Glutamatergic neuron (in vitro differentiated cells): ENCODE data around the gene SLX9. TPM values are rescaled to one million over a fixed set of nuclear protein-coding genes. Genes with fewer than 3 reads are reported as not detected.

Experiments used
- DNase-seq: peaks from one replicate; pipeline ENCODE4 v3.0.0; 2022
- H3K27ac Mint-ChIP-seq: one replicate; pipeline ENCODE4 v1.8.0; 2020; ENCODE audit warnings: mild to moderate bottlenecking, mixed read lengths, inconsistent platforms; ENCODE audit not compliant: unreplicated experiment
- H3K27me3 Mint-ChIP-seq: one replicate; pipeline ENCODE4 v1.8.0; 2020; ENCODE audit warnings: mild to moderate bottlenecking, moderate library complexity, mixed read lengths, inconsistent platforms; ENCODE audit not compliant: unreplicated experiment
- H3K36me3 Mint-ChIP-seq: one replicate; pipeline ENCODE4 v1.8.0; 2020; ENCODE audit warnings: mild to moderate bottlenecking, mixed read lengths, inconsistent platforms; ENCODE audit not compliant: unreplicated experiment
- H3K4me1 Mint-ChIP-seq: one replicate; pipeline ENCODE4 v1.8.0; 2020; ENCODE audit warnings: mild to moderate bottlenecking, low read depth, mixed read lengths, inconsistent platforms; ENCODE audit not compliant: unreplicated experiment
- H3K4me3 Mint-ChIP-seq: one replicate; pipeline ENCODE4 v1.8.0; 2020; ENCODE audit warnings: mild to moderate bottlenecking, mixed read lengths, inconsistent platforms; ENCODE audit not compliant: unreplicated experiment
- H3K9me3 Mint-ChIP-seq: one replicate; pipeline ENCODE4 v1.8.0; 2020; ENCODE audit warnings: mild to moderate bottlenecking, moderate library complexity, mixed read lengths, inconsistent platforms; ENCODE audit not compliant: unreplicated experiment
- CTCF ChIP-seq: fragments of 200-600 bp; sonication (generic); IDR thresholded peaks from one replicate; pipeline ENCODE4 v1.5.0; 2021; ENCODE audit not compliant: partially characterized antibody, unreplicated experiment
- total RNA-seq: library from RNA; stranded (reverse); fragmentation: NEBNext Ultra II Directional; extraction: Animal tissue kit (Norgen Biotek cat#: 25700); gene quantifications from one replicate; pipeline ENCODE4 v1.2.1, GENCODE V29; 2021; ENCODE audit not compliant: unreplicated experiment

SLX9 gene
- total RNA-seq, 1 donor from 2014 or later, result 30.7 TPM

DNA sequence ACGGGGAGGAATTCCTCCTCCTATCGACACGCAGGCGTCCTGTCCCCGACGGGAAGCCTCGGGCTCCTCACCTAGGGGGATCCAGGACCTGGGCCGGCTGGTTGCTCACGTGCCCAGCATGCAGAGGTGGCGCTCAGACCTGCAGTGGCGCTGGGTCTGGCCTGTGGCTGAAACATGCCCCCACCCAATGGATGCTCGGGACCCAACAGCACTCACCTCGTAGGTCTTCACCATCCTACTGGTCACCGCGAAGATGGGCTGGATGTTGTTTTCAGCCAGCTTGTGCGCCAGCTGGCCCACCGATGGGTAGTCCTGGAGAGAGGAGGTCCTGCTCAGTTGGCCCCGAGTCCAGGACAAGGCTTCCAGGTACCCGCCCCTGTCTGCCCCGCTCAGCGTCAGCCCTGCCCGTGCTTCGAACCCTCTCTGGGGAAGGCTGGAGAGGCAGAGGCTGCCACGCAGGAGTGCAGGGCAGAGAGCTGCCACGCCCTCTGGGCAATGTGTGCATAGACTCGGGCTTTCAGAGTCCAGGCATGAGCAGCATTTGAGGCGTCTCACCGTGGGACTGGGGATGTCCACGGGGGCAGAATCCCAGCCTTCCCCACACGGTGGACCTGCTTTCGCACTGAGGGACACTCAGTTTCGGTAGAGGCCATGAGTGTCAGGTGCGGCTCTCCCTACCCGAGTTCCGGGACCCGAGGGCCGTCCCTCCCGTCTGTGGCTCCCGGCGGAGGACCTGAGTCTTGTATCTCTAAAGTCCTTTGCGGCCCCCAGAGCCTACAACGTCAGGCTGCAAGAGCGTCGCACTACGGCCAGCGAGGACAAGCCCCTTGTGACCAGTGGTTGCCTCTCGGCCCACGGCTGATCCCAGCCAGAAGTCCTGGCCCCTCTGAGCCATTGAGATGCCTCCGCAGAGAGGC, 40.7 kb upstream of the SLX9 start:
- Mint-ChIP-seq H3K4me1 (peaks cover 2% of the 10 kb centered on the region), H3K27me3 (peaks cover 6% of the 10 kb centered on the region), H3K4me3 (no peak overlapping the region), H3K36me3 (no peaks in the 10 kb centered on the region), H3K9me3 (peaks cover 5% of the 10 kb centered on the region), H3K27ac (no peak overlapping the region)
- TF ChIP-seq CTCF, result no peak
- DNase-seq, result no peak

DNA sequence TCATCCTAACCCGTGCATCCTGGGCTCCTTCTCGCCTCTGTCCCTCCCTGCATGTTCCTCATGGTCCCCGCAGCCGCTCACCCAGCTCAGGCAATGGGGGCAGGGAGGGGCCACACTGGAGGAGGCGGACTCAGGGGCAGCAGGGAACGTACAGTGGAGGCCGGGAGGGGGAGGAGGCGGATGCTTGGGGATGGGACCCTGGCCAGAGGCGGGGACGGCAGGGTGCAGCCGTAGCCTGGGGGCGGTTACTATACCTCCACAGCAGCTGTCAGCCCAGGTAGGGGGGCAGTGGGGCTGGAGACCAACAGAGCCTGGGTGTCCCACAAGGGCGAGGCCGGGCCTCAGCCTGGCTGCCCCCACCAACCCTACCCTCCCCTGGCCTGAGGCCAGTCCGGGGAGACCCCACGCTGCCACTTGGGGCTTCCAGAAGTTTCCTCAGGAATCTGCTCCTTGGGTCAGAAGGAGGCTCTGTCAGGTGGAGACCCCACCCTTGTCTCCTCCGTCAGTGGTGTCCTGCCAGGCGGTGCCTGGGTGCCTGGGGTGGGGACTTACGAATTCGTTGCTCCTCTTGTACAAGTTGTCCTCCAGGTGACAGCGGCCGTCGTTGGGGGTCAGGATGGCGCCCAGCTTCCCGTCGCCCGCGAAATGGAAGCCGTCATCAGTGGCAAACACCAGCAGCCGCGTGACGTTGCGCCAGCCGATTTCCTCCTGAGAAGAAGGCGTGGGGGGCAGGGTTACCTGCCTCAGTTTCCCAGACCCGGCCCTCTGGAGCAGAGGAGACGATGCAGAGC, 39.9 kb upstream of the SLX9 start:
- Mint-ChIP-seq H3K36me3 (no peaks in the 10 kb centered on the region), H3K9me3 (peaks cover 5% of the 10 kb centered on the region), H3K27me3 (peaks cover 12% of the 10 kb centered on the region), H3K4me1 (peaks cover 7% of the 10 kb centered on the region), H3K27ac (no peak overlapping the region), H3K4me3 (no peak overlapping the region)
- no peak for TF ChIP-seq CTCF
- DNase-seq, result no peak

DNA sequence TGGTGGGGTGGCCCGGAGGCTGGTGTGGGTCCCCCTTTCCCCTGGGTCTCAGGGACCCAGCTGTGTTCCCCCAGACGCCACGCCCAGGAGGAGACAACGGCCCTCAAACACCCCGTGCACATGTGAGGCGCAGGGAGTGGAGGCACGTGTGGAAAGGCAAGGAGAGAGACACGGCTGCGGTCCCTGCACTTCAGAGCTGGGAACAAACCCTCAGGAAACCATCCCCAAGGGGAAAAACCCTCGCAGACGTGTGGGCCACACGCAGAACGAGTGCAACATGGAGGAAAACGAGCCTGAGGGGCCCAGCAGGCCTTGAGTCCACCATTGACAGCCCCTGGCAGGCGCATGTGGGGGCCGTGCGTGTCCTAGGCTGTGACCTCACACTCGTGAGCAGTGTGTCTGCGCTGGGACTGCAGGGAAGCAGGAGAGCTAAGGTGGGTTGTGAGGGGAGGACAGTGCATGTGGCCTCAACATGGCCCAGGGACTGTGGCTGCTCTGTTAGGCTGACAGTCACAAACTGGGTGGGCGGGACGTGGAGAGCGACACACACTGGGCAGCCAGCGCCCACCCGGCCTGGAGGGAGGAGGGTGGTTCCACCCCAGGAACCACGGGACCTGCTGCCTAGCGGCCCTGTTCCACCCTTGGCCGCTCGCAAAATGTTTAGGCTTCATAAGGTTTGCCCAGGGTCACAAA, 39.1 kb upstream of the SLX9 start:
- Mint-ChIP-seq H3K4me3 (no peak overlapping the region), H3K36me3 (no peaks in the 10 kb centered on the region), H3K27me3 (peaks cover 12% of the 10 kb centered on the region)

GRCh38 chr21:44901391-44902074, 38.3 kb upstream of the SLX9 start:
- Mint-ChIP-seq H3K36me3 (no peaks in the 10 kb centered on the region), H3K27ac (no peak overlapping the region), H3K27me3 (peaks cover 12% of the 10 kb centered on the region), H3K9me3 (peaks cover 5% of the 10 kb centered on the region), H3K4me3 (no peak overlapping the region), H3K4me1 (peaks cover 7% of the 10 kb centered on the region)
- no peak for DNase-seq
- no peak for TF ChIP-seq CTCF

More for the DNA sequence above, 39.1 kb upstream of the SLX9 start:
- no peak overlapping the region for H3K27ac Mint-ChIP-seq
- peaks cover 5% of the 10 kb centered on the region for H3K9me3 Mint-ChIP-seq
- no peak for TF ChIP-seq CTCF
- no peak for DNase-seq
- H3K4me1 Mint-ChIP-seq, result peaks cover 7% of the 10 kb centered on the region
